Measurements from ENCODE around the gene ENO3. TPM values are rescaled to one million over a fixed set of nuclear protein-coding genes. Genes with fewer than 3 reads are reported as not detected.

The ENO3 gene
- total and polyA plus RNA-seq, 10 of the 15 experiments (the other 5 are each of a cell fraction or from before 2014, with no cell fraction given) = 6.8 to 28.4 (median 17.0) TPM

DNA sequence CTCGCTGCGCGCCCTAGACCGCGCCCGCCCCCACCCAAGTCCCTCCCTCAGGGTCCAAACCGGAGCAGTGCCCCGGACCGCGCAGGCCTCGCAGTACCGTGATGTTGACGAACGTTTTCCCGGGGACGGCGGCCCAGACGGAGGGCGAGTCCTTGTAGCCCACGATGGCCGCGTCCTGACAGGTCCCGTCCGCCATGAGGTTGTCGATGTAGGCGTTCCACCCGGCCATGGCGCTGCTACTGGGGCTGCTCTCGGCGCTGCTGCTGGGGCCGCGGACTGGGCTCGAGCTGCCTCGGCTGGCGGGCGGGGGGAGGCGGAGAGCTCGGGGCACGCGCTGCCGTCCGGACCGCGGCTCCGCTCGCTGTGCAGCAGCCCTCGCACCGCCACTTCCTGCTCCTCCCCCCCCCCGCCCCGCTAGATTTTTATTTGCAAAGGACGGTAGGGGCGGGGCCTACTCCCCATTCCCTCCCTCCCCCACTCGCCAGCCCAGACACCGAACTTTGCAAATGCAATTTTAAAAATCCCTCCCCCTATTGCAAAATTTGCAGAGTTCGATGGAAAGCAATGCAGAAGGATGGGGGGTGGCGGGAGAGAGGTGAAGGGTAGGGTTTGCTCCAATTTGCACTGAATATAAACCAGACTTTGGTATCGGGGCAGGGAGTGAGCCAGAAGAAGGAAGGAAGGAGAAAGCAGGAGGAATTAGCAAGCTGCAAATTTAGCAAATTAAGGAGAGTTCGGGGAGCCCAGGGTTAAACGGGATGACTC lies 2.6 kb upstream of the ENO3 start, which contains the start of gene PFN1 (continued):
- TF ChIP-seq, protein P1, sequence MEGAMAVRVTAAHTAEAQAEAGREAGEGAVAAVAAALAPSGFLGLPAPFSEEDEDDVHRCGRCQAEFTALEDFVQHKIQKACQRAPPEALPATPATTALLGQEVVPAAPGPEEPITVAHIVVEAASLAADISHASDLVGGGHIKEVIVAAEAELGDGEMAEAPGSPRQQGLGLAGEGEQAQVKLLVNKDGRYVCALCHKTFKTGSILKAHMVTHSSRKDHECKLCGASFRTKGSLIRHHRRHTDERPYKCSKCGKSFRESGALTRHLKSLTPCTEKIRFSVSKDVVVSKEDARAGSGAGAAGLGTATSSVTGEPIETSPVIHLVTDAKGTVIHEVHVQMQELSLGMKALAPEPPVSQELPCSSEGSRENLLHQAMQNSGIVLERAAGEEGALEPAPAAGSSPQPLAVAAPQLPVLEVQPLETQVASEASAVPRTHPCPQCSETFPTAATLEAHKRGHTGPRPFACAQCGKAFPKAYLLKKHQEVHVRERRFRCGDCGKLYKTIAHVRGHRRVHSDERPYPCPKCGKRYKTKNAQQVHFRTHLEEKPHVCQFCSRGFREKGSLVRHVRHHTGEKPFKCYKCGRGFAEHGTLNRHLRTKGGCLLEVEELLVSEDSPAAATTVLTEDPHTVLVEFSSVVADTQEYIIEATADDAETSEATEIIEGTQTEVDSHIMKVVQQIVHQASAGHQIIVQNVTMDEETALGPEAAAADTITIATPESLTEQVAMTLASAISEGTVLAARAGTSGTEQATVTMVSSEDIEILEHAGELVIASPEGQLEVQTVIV (IDR thresholded peaks at IDR 0.05; ENCODE audit: borderline replicate concordance, partially characterized antibody) = no peak
- TF ChIP-seq CBX3 (IDR thresholded peaks at IDR 0.05; ENCODE audit: borderline replicate concordance, low read depth) = no peak
- TF ChIP-seq, protein P2, sequence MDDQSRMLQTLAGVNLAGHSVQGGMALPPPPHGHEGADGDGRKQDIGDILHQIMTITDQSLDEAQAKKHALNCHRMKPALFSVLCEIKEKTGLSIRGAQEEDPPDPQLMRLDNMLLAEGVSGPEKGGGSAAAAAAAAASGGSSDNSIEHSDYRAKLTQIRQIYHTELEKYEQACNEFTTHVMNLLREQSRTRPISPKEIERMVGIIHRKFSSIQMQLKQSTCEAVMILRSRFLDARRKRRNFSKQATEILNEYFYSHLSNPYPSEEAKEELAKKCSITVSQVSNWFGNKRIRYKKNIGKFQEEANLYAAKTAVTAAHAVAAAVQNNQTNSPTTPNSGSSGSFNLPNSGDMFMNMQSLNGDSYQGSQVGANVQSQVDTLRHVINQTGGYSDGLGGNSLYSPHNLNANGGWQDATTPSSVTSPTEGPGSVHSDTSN (IDR thresholded peaks at IDR 0.05; ENCODE audit: insufficient replicate concordance, low read depth, low read length) = no peak
- TF ChIP-seq NBN (IDR thresholded peaks at IDR 0.05) = peak; percentile 93
- 0 out of 2 replicates have a peak, but pooled peaks have one; percentile 27 for TF ChIP-seq RFX5 (IDR thresholded peaks at IDR 0.05; ENCODE audit: low read depth, low read length)
- no peak for TF ChIP-seq SREBF2 (IDR thresholded peaks at IDR 0.05; ENCODE audit: low read length)
- no peak for TF ChIP-seq SUZ12 (IDR thresholded peaks at IDR 0.05; ENCODE audit: unreplicated experiment)
- TF ChIP-seq, protein P3, sequence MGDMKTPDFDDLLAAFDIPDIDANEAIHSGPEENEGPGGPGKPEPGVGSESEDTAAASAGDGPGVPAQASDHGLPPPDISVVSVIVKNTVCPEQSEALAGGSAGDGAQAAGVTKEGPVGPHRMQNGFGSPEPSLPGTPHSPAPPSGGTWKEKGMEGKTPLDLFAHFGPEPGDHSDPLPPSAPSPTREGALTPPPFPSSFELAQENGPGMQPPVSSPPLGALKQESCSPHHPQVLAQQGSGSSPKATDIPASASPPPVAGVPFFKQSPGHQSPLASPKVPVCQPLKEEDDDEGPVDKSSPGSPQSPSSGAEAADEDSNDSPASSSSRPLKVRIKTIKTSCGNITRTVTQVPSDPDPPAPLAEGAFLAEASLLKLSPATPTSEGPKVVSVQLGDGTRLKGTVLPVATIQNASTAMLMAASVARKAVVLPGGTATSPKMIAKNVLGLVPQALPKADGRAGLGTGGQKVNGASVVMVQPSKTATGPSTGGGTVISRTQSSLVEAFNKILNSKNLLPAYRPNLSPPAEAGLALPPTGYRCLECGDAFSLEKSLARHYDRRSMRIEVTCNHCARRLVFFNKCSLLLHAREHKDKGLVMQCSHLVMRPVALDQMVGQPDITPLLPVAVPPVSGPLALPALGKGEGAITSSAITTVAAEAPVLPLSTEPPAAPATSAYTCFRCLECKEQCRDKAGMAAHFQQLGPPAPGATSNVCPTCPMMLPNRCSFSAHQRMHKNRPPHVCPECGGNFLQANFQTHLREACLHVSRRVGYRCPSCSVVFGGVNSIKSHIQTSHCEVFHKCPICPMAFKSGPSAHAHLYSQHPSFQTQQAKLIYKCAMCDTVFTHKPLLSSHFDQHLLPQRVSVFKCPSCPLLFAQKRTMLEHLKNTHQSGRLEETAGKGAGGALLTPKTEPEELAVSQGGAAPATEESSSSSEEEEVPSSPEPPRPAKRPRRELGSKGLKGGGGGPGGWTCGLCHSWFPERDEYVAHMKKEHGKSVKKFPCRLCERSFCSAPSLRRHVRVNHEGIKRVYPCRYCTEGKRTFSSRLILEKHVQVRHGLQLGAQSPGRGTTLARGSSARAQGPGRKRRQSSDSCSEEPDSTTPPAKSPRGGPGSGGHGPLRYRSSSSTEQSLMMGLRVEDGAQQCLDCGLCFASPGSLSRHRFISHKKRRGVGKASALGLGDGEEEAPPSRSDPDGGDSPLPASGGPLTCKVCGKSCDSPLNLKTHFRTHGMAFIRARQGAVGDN (IDR thresholded peaks at IDR 0.05) = peak; percentile 66; the same call in 1 of the 2 replicates
- TF ChIP-seq JUNB (IDR thresholded peaks at IDR 0.05) = 0 out of 2 replicates have a peak, but pooled peaks have one; percentile 16
- no peak for TF ChIP-seq MEF2A (IDR thresholded peaks at IDR 0.05; ENCODE audit: insufficient read depth, low read depth, low read length)
- TF ChIP-seq PAX5 (IDR thresholded peaks at IDR 0.05; ENCODE audit: borderline replicate concordance, low read depth, low read length) = no peak
- TF ChIP-seq, protein P4, sequence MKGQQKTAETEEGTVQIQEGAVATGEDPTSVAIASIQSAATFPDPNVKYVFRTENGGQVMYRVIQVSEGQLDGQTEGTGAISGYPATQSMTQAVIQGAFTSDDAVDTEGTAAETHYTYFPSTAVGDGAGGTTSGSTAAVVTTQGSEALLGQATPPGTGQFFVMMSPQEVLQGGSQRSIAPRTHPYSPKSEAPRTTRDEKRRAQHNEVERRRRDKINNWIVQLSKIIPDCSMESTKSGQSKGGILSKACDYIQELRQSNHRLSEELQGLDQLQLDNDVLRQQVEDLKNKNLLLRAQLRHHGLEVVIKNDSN (IDR thresholded peaks at IDR 0.05; ENCODE audit: borderline replicate concordance, extremely low read length, insufficient read depth, low read depth, low read length) = no peak
- TF ChIP-seq, protein P5, sequence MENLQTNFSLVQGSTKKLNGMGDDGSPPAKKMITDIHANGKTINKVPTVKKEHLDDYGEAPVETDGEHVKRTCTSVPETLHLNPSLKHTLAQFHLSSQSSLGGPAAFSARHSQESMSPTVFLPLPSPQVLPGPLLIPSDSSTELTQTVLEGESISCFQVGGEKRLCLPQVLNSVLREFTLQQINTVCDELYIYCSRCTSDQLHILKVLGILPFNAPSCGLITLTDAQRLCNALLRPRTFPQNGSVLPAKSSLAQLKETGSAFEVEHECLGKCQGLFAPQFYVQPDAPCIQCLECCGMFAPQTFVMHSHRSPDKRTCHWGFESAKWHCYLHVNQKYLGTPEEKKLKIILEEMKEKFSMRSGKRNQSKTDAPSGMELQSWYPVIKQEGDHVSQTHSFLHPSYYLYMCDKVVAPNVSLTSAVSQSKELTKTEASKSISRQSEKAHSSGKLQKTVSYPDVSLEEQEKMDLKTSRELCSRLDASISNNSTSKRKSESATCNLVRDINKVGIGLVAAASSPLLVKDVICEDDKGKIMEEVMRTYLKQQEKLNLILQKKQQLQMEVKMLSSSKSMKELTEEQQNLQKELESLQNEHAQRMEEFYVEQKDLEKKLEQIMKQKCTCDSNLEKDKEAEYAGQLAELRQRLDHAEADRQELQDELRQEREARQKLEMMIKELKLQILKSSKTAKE (IDR thresholded peaks at IDR 0.05; ENCODE audit: low read depth, poor library complexity, severe bottlenecking) = peak; percentile 89
- peak; percentile 80 for TF ChIP-seq TCF3 (IDR thresholded peaks at IDR 0.05; ENCODE audit: borderline replicate concordance, insufficient read depth, low read depth, low read length)
- no peak; the same call in 1 of the 2 replicates for TF ChIP-seq DPF2 (IDR thresholded peaks at IDR 0.05)
- TF ChIP-seq MXI1 (IDR thresholded peaks at IDR 0.05; ENCODE audit: low read depth, low read length) = peak; percentile 31; the same call in 1 of the 2 replicates
- peak; percentile 65; the same call in 1 of the 2 replicates for TF ChIP-seq IKZF1 (conservative IDR thresholded peaks at IDR 0.05)
- TF ChIP-seq NRF1 (conservative IDR thresholded peaks at IDR 0.05; ENCODE audit: low read depth, low read length) = no peak
